GM20000 (cell line): Measurements from ENCODE around the gene C4B.
"Not testable (repeated sequence)": the region's sequence is repeated elsewhere in the genome, so short reads cannot be mapped to it uniquely, and the experiment has no call there.

ENCODE experiments used
- DNase-seq: peaks from one replicate; pipeline ENCODE4 v3.0.0; 2012; ENCODE audit warnings: low spot score
- CTCF ChIP-seq: IDR thresholded peaks from 2 replicates; pipeline ENCODE4 v1.5.1; 2012; ENCODE audit warnings: mild to moderate bottlenecking, control low read depth; ENCODE audit errors: extremely low read depth, missing control alignments

C4B gene

GRCh38 chr6:32014547-32014946, at the start of gene C4B:
Gene C4B (plus strand): TSS chr6:32014795. CDS start chr6:32014846, 51 bp downstream.
- DNase-seq: not testable (repeated sequence)

DNA sequence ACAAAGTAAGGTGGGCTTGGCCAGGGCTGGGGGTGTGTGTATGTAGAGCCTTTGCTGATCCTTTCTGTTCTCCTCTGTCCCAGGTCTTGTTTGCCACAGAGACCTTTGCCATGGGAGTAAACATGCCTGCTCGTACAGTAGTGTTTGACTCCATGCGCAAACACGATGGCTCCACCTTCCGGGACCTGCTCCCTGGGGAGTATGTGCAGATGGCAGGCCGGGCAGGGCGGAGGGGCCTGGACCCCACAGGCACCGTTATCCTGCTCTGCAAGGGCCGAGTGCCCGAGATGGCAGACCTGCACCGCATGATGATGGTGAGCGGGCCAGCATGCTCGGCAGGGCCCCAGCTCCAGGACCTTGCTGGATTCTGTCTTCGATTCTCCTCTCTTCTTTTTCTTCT, 48.9 kb upstream of the C4B start:
- no peak for TF ChIP-seq CTCF
- DNase-seq: no peak

GRCh38 chr6:31966506-31966905, 48.1 kb upstream of the C4B start:
- TF ChIP-seq CTCF: no peak
- DNase-seq: no peak

DNA sequence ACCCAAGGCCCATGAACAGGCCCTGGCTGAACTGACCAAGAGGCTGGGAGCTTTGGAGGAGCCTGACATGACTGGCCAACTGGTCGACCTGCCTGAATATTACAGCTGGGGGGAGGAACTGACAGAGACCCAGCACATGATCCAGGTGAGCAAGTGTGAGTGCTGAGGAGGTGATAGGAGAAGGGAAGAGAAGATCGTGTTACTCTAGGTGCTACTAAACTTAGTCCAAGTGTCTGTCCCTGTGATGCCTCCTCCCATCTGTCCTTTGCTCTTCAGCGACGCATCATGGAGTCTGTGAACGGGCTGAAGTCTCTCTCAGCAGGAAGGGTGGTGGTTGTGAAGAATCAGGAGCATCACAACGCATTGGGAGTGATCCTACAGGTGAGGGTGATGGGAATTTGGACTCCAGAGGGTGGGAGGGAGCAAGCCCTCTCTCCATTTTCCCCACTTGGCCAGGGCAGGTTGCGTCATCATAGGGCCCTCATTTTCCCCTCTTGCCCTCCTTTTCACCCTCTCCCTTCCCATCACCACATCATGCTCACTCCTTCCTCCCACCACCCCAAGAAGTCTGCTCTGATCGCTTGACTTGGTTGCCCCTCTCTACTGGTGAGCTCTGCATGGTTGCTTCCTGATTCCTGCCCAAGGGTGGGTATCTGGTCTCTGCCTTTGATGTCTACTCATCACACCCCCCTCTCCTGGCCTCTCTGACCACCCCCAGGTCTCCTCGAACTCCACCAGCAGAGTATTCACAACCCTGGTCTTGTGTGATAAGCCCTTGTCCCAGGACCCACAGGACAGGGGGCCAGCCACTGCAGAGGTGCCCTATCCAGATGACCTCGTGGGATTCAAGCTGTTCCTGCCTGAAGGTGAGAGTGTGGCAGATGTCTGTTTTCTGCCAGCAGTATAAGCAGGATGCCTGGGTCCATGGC, 47.3 kb upstream of the C4B start:
- DNase-seq: no peak
- no peak for TF ChIP-seq CTCF

DNA sequence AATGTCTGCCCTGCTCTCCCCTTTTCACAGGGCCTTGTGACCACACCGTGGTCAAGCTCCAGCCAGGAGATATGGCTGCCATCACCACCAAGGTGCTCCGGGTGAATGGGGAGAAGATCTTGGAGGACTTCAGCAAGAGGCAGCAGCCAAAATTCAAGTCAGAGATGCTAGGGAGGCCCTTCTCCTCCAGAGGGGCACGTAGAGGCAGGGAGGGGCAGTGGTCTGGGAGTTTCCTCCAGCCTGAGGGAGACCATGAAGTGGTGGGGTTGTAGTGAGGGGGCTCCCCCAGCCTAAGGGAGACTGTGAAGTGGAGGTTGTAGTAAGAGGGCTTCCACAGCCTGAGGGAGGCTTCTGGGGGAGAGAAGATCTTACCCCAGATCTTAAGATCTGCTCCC, 46.7 kb upstream of the C4B start:
- no peak for TF ChIP-seq CTCF
- no peak for DNase-seq

GRCh38 chr6:31968326-31968725, 46.3 kb upstream of the C4B start:
- no peak for TF ChIP-seq CTCF
- DNase-seq: no peak

GRCh38 chr6:31968791-31969711, 45.5 kb upstream of the C4B start:
- DNase-seq: no peak
- TF ChIP-seq CTCF: no peak
